Activated CD4-positive, alpha-beta T cell treated with anti-CD3 and anti-CD28 coated beads for 36 hours (primary cell): ENCODE data around the gene HERC3. TPM values are rescaled to one million over a fixed set of nuclear protein-coding genes. Genes with fewer than 3 reads are reported as not detected.
"Not testable (repeated sequence)": the region's sequence is repeated elsewhere in the genome, so short reads cannot be mapped to it uniquely, and the experiment has no call there.

Experiments
- ATAC-seq: fragments of 200-7000 bp; cut with Tn5 transposase; one replicate; pipeline ENCODE4 v1.10.0; 2021; ENCODE audit warnings: mild to moderate bottlenecking, moderate library complexity
- CTCF ChIA-PET: fragments of 350-600 bp; sonication (Branson Sonifier 250); formaldehyde crosslinking; loops from one replicate; lab custom pipeline; 2021; ENCODE audit warnings: antibody characterized with exemption; lab: Charles Lee
- POLR2A ChIA-PET: fragments of 350-600 bp; sonication (Branson Sonifier 250); formaldehyde crosslinking; loops from one replicate; lab custom pipeline; 2021; ENCODE audit warnings: antibody characterized with exemption, inconsistent platforms; lab: Charles Lee
- DNase-seq: peaks from one replicate; pipeline ENCODE4 v3.0.0-alpha.2; 2020
- H3K27ac Mint-ChIP-seq: one replicate; pipeline ENCODE4 v1.8.0; 2021; ENCODE audit warnings: mixed read lengths
- H3K27me3 Mint-ChIP-seq: one replicate; pipeline ENCODE4 v1.8.0; 2021; ENCODE audit warnings: mixed read lengths
- H3K36me3 Mint-ChIP-seq: one replicate; pipeline ENCODE4 v1.8.0; 2021; ENCODE audit warnings: low read depth, mixed read lengths
- H3K4me1 Mint-ChIP-seq: one replicate; pipeline ENCODE4 v1.8.0; 2021; ENCODE audit warnings: mixed read lengths
- H3K4me3 Mint-ChIP-seq: one replicate; pipeline ENCODE4 v1.8.0; 2021; ENCODE audit warnings: mild to moderate bottlenecking, moderate library complexity, mixed read lengths
- H3K9me3 Mint-ChIP-seq: one replicate; pipeline ENCODE4 v1.8.0; 2021; ENCODE audit warnings: low read depth, mixed read lengths
- intact Hi-C, 2 experiments: fragments of 100-400 bp; cut with DNase I in 1 of 2; cut with micrococcal nuclease in 1 of 2; formaldehyde crosslinking; loops; one replicate each; pipeline versions ENCODE4 v1.14.2 to v1.15.1; 2022 to 2024; cut with DNase I, micrococcal nuclease
- total RNA-seq, 2 experiments: library from RNA; stranded (reverse); gene quantifications; one replicate each; pipeline ENCODE4 v1.2.3, GENCODE V29; 2021

HERC3 gene
- total RNA-seq, 2 experiments from 2014 or later, result 26.2 to 41.8 TPM

DNA sequence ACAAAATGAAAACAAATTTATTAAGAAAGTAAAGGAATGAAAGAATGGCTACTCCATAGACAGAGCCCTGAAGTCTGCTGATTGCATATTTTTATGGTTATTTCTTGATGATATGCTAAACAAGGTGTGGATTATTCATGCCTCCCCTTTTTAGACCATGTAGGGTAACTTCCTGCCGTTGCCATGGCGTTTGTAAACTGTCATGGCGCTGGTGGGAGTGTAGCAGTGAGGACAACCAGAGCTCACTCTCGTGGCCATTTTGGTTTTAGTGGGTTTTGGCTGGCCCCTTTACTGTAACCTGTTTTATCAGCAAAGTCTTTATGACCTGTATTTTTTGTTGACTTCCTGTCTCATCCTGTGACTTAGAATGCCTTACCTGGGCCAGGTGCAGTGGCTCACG, 17.5 kb downstream of the HERC3 start:
- Mint-ChIP-seq H3K36me3 (peaks cover 51% of the 10 kb centered on the region), H3K27ac (peak overlapping the region; percentile 80), H3K4me1 (peaks cover 81% of the 10 kb centered on the region)
- H3K27me3 Mint-ChIP-seq, ATAC-seq, H3K9me3 Mint-ChIP-seq, H3K4me3 Mint-ChIP-seq, POLR2A ChIA-PET, CTCF ChIA-PET: not testable (repeated sequence)
- DNase-seq, result peak; percentile 44
- intact Hi-C loops, result loop anchor here (5.0 to 10.0 kb wide), 2 partner anchors 227 to 685 kb away; no protein-coding TSS in a partner anchor

GRCh38 chr4:88610771-88611170, 18.5 kb downstream of the HERC3 start:
- intact Hi-C loops, result loop anchor here (5.0 to 10.0 kb wide), 2 partner anchors 228 to 684 kb away; no protein-coding TSS in a partner anchor
- ChIA-PET POLR2A (no interaction called here), CTCF (interaction anchor here (0.6 kb wide), 1 partner anchor 1671 kb away, joined by 4 read pairs; no protein-coding TSS in a partner anchor)
- DNase-seq, result no peak
- Mint-ChIP-seq H3K27ac (peak overlapping the region; percentile 63), H3K9me3 (peaks cover 7% of the 10 kb centered on the region), H3K4me1 (peaks cover 77% of the 10 kb centered on the region), H3K4me3 (no peak overlapping the region), H3K27me3 (no peaks in the 10 kb centered on the region), H3K36me3 (peaks cover 47% of the 10 kb centered on the region)
- ATAC-seq, result no peak

GRCh38 chr4:88613417-88613875, 21.2 kb downstream of the HERC3 start:
- ChIA-PET POLR2A (interaction anchor here (0.6 kb wide), 1 partner anchor 1616 kb away, joined by 8 read pairs; no protein-coding TSS in a partner anchor), CTCF (interaction anchor here (0.5 to 2.1 kb wide), 14 partner anchors 12 to 410 kb away, joined by 3 to 6 read pairs (median 3); no protein-coding TSS in a partner anchor)
- intact Hi-C loops, result loop anchor here (1.0 to 10.0 kb wide), 3 partner anchors 20 to 681 kb away; no protein-coding TSS in a partner anchor
- ATAC-seq, result peak; percentile 75
- Mint-ChIP-seq H3K9me3 (no peaks in the 10 kb centered on the region), H3K4me1 (peaks cover 78% of the 10 kb centered on the region), H3K4me3 (peak overlapping the region; percentile 59), H3K27me3 (no peaks in the 10 kb centered on the region), H3K27ac (peak overlapping the region; percentile 90), H3K36me3 (peaks cover 23% of the 10 kb centered on the region)
- peak; percentile 43 for DNase-seq

- Mint-ChIP-seq H3K27me3 (no peaks in the 10 kb centered on the region), H3K9me3 (no peaks in the 10 kb centered on the region), H3K4me3 (peak overlapping the region; percentile 59), H3K36me3 (peaks cover 18% of the 10 kb centered on the region), H3K4me1 (peaks cover 78% of the 10 kb centered on the region), H3K27ac (peak overlapping the region; percentile 90)
- no peak for ATAC-seq
- intact Hi-C loops, result loop anchor here (5.0 to 10.0 kb wide), 2 partner anchors 232 to 681 kb away; no protein-coding TSS in a partner anchor
- CTCF ChIA-PET, result interaction anchor here (0.9 to 2.1 kb wide), 7 partner anchors 9 to 409 kb away, joined by 3 to 6 read pairs (median 3); no protein-coding TSS in a partner anchor
- POLR2A ChIA-PET, result interaction anchor here (0.6 kb wide), 2 partner anchors 9 to 1616 kb away, joined by 4 to 8 read pairs; no protein-coding TSS in a partner anchor
- no peak for DNase-seq
These were observed 21.8 kb downstream of the HERC3 start for GRCh38 chr4:88614058-88614457.

DNA sequence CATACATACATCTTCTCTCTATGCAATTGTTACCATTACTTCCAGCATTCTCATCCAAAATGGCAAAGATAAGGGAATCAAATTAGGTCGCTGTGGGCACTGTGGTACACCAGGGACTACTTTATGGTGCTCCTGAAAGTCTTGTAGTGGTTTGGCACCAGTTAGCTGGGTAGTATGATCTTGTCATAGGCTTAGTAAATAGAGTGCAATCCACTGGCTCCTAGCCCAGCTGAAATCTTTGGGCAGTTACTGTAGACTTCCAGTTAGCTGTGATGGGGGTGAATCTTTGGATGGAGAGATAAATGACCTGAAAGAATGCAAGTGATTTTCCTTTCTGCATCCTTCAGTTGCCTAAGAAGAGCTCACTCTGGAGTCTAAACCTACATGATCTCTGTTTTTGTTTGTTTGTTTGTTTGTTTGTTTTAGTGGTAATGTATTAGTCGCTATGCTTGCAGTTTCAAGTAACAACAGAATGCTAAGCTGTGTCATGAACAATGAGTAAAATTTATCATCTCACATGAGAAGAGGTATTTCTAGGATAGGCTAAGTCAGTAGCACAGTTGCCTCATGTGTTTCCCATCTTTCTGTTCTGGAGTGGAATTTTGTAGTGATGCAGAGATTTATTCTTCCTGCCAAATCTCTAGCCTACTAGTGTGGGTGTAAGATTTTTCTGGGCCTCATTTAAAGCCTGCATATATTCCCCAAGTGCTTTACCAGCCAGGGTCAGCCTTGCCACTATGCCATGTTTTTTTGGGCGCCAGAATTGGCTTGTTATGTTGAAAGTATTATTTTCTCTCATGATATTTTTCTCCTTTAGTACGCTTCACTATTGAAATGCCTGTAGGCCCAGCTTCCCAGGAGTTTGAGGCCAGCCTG, 24.2 kb downstream of the HERC3 start:
- POLR2A ChIA-PET, result interaction anchor here (0.6 kb wide), 1 partner anchor 9 kb away, joined by 3 read pairs; no protein-coding TSS in a partner anchor
- DNase-seq (no peak), ATAC-seq (no peak)
- peaks cover 9% of the 10 kb centered on the region for H3K36me3 Mint-ChIP-seq
- CTCF ChIA-PET, result interaction anchor here (0.6 to 1.3 kb wide), 2 partner anchors 10 to 27 kb away, joined by 3 read pairs; no protein-coding TSS in a partner anchor
- no peak overlapping the region for H3K27ac Mint-ChIP-seq
- H3K4me3 Mint-ChIP-seq, result no peak overlapping the region
- no peaks in the 10 kb centered on the region for H3K27me3 Mint-ChIP-seq
- no peaks in the 10 kb centered on the region for H3K9me3 Mint-ChIP-seq
- H3K4me1 Mint-ChIP-seq, result peaks cover 62% of the 10 kb centered on the region
- intact Hi-C loops, result loop anchor here in 1 of 2 experiments (10.0 kb wide), 1 partner anchor 678 kb away; no protein-coding TSS in a partner anchor

GRCh38 chr4:88618782-88619485, 26.7 kb downstream of the HERC3 start:
- DNase-seq, result no peak
- CTCF ChIA-PET, result no interaction called here
- no peak overlapping the region for H3K4me3 Mint-ChIP-seq
- H3K36me3 Mint-ChIP-seq, result peaks cover 19% of the 10 kb centered on the region
- intact Hi-C loops, result loop anchor here in 1 of 2 experiments (10.0 kb wide), 1 partner anchor 676 kb away; no protein-coding TSS in a partner anchor
- H3K27ac Mint-ChIP-seq, result no peak overlapping the region
- POLR2A ChIA-PET, result no interaction called here
- peaks cover 49% of the 10 kb centered on the region for H3K4me1 Mint-ChIP-seq
- H3K27me3 Mint-ChIP-seq, result no peaks in the 10 kb centered on the region
- H3K9me3 Mint-ChIP-seq, result peaks cover 6% of the 10 kb centered on the region
- no peak for ATAC-seq

DNA sequence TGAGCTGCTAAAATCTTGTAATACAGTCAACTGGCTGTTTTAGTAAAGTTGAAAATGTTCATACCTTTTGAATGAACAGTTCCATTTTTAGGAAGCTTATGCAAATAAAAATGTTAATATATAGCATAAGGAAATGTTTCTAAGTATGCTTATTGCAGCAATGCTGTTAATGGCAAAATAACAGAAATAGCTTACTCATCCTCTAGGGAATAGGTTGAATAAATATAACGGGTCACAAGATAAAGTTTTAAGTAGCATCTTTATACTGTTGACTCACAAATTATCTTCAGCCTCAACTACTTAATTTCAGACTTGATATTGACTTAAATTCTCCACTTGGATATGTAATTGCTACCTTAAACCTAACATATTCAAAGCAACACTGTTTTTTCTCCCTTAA, 27.7 kb downstream of the HERC3 start:
- Mint-ChIP-seq H3K9me3 (peaks cover 9% of the 10 kb centered on the region), H3K27me3 (no peaks in the 10 kb centered on the region), H3K4me3 (no peak overlapping the region), H3K27ac (no peak overlapping the region), H3K36me3 (peaks cover 28% of the 10 kb centered on the region), H3K4me1 (peaks cover 41% of the 10 kb centered on the region)
- ChIA-PET POLR2A (no interaction called here), CTCF (interaction anchor here (1.0 kb wide), 1 partner anchor 22 kb away, joined by 3 read pairs; no protein-coding TSS in a partner anchor)
- ATAC-seq (no peak), DNase-seq (no peak)
- intact Hi-C loops, result loop anchor here in 1 of 2 experiments (10.0 kb wide), 1 partner anchor 675 kb away; no protein-coding TSS in a partner anchor

DNA sequence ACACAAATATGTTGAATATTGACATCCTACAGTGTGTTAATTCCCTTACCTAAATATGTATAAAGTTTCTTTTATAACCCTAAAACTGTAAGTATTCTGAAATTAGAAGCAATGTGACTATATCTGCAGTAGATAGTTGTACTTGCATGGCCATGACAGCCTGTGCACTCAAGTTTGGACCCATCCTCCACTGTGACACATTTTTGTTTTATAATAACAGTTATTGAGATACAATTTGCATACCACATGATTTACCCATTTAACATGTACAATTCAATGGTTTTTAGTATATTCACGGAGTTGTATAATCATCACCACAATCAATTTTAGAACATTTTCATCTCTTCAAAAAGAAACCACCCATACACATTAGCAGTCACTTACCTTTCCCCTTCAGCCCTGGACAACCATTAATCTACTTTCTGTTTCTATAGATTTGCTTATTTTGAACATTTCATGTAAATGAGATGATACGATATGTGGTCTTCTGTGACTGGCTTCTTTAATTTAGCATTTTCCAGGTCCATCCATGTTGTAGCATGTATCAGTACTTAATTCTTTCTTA, 29.6 kb downstream of the HERC3 start:
- Mint-ChIP-seq H3K36me3 (peaks cover 31% of the 10 kb centered on the region), H3K27me3 (no peaks in the 10 kb centered on the region), H3K9me3 (peaks cover 9% of the 10 kb centered on the region), H3K27ac (no peak overlapping the region), H3K4me3 (no peak overlapping the region), H3K4me1 (peaks cover 32% of the 10 kb centered on the region)
- ATAC-seq (no peak), DNase-seq (no peak)
- CTCF ChIA-PET, result interaction anchor here (0.6 to 1.2 kb wide), 2 partner anchors 7 to 78 kb away, joined by 3 read pairs; no protein-coding TSS in a partner anchor
- intact Hi-C loops, result no loop called here
- POLR2A ChIA-PET, result no interaction called here

- ATAC-seq (peak; percentile 79), DNase-seq (no peak)
- H3K4me3 Mint-ChIP-seq, result no peak overlapping the region
- ChIA-PET CTCF (interaction anchor here (1.0 to 1.2 kb wide), 2 partner anchors 9 to 29 kb away, joined by 3 read pairs; no protein-coding TSS in a partner anchor), POLR2A (interaction anchor here (0.9 kb wide), 1 partner anchor 9 kb away, joined by 4 read pairs; no protein-coding TSS in a partner anchor)
- no peaks in the 10 kb centered on the region for H3K27me3 Mint-ChIP-seq
- peaks cover 31% of the 10 kb centered on the region for H3K36me3 Mint-ChIP-seq
- intact Hi-C loops, result no loop called here
- H3K9me3 Mint-ChIP-seq, result peaks cover 9% of the 10 kb centered on the region
- H3K4me1 Mint-ChIP-seq, result peaks cover 31% of the 10 kb centered on the region
- H3K27ac Mint-ChIP-seq, result no peak overlapping the region
These were observed 30.8 kb downstream of the HERC3 start for GRCh38 chr4:88623097-88623496.

GRCh38 chr4:88628746-88629145, 36.5 kb downstream of the HERC3 start:
- intact Hi-C loops, result no loop called here
- Mint-ChIP-seq H3K4me1 (peaks cover 31% of the 10 kb centered on the region), H3K9me3 (peaks cover 9% of the 10 kb centered on the region), H3K36me3 (peaks cover 21% of the 10 kb centered on the region), H3K27me3 (no peaks in the 10 kb centered on the region), H3K4me3 (no peak overlapping the region), H3K27ac (no peak overlapping the region)
- DNase-seq (no peak), ATAC-seq (no peak)
- ChIA-PET POLR2A (no interaction called here), CTCF (no interaction called here)
